C4-2B (cell line): Measurements from ENCODE around the gene NFIA.

ENCODE experiments used
- H3K27ac ChIP-seq: fragments of 450-650 bp; 2 replicates; pipeline ENCODE4 v1.5.1; 2017
- CTCF ChIP-seq: fragments of 450-650 bp; conservative IDR thresholded peaks from 2 replicates; pipeline ENCODE4 v1.5.1; 2017; ENCODE audit warnings: mild to moderate bottlenecking
- ZFX ChIP-seq: fragments of 450-650 bp; IDR thresholded peaks from 2 replicates; pipeline ENCODE4 v1.6.1; 2017

The NFIA gene

GRCh38 chr1:61192663-61193330 is 110.4 kb downstream of the NFIA start:
- no peak overlapping the region for H3K27ac ChIP-seq
- TF ChIP-seq CTCF: no peak
- TF ChIP-seq ZFX: no peak

- TF ChIP-seq ZFX (no peak), CTCF (no peak)
- no peak overlapping the region for H3K27ac ChIP-seq
Observed at GRCh38 chr1:61193808-61194207, 111.4 kb downstream of the NFIA start.

- TF ChIP-seq ZFX: no peak
- no peak for TF ChIP-seq CTCF
- no peak overlapping the region for H3K27ac ChIP-seq
Observed at GRCh38 chr1:61198554-61198953, 116.2 kb downstream of the NFIA start.

GRCh38 chr1:61201035-61201434 is 118.7 kb downstream of the NFIA start:
- TF ChIP-seq ZFX: no peak
- H3K27ac ChIP-seq: no peak overlapping the region

- no peak for TF ChIP-seq ZFX
- no peak overlapping the region for H3K27ac ChIP-seq
Observed at GRCh38 chr1:61202854-61203598, 120.7 kb downstream of the NFIA start.

GRCh38 chr1:61204528-61204927 is 122.2 kb downstream of the NFIA start:
- no peak overlapping the region for H3K27ac ChIP-seq
- TF ChIP-seq ZFX (no peak), CTCF (no peak)

GRCh38 chr1:61207416-61207815 is 125.1 kb downstream of the NFIA start:
- TF ChIP-seq CTCF (no peak), ZFX (no peak)
- no peak overlapping the region for H3K27ac ChIP-seq

- TF ChIP-seq ZFX: no peak
- no peak for TF ChIP-seq CTCF
- H3K27ac ChIP-seq: no peak overlapping the region
Observed at GRCh38 chr1:61208172-61208571, 125.8 kb downstream of the NFIA start.
